T-helper 17 cell (primary cell): ENCODE data around the gene ARHGAP27. TPM values are rescaled to one million over a fixed set of nuclear protein-coding genes. Genes with fewer than 3 reads are reported as not detected.
A peak's percentile ranks its signal among the peaks of the same experiment; 100 is the strongest.

Experiments
- ATAC-seq: fragments of 150-1000 bp; cut with Tn5 transposase; 2 replicates; pipeline ENCODE4 v1.10.0; 2021; ENCODE audit warnings: mild to moderate bottlenecking, moderate library complexity
- DNase-seq, 3 donors: peaks; one replicate each; pipeline versions ENCODE4 v3.0.0 to v3.0.0-alpha.2; 2020 to 2021
- H3K9me3 ChIP-seq: one replicate; pipeline ENCODE4 v1.7.0; 2013; ENCODE audit warnings: low read length, mild to moderate bottlenecking; ENCODE audit not compliant: control insufficient read depth, poor library complexity, severe bottlenecking
- H3K27ac Mint-ChIP-seq: one replicate; pipeline ENCODE4 v1.8.0; 2022; ENCODE audit warnings: mild to moderate bottlenecking, moderate library complexity, mixed read lengths
- H3K27me3 Mint-ChIP-seq: one replicate; pipeline ENCODE4 v1.8.0; 2022; ENCODE audit warnings: mixed read lengths
- H3K36me3 Mint-ChIP-seq: one replicate; pipeline ENCODE4 v1.8.0; 2022; ENCODE audit warnings: low read depth, mixed read lengths
- H3K4me1 Mint-ChIP-seq: one replicate; pipeline ENCODE4 v1.8.0; 2022; ENCODE audit warnings: mild to moderate bottlenecking, mixed read lengths
- H3K4me3 Mint-ChIP-seq: one replicate; pipeline ENCODE4 v1.8.0; 2022; ENCODE audit warnings: mild to moderate bottlenecking, moderate library complexity, mixed read lengths
- total RNA-seq, 4 donors: library from RNA in 2 of 4; stranded (reverse) in 2 of 4; gene quantifications; one replicate each; pipeline ENCODE4 v1.2.3 and lab custom pipeline; 2022 to 2026

Gene ARHGAP27
- total RNA-seq, 2 donors from 2014 or later, result 42.0 to 55.4 TPM

- Mint-ChIP-seq H3K4me1 (peaks cover 4% of the 10 kb centered on the region), H3K4me3 (no peak overlapping the region), H3K36me3 (peaks cover 9% of the 10 kb centered on the region), H3K27ac (peak overlapping the region; percentile 57), H3K27me3 (no peaks in the 10 kb centered on the region)
- no peak for ATAC-seq
- no peak for DNase-seq
- no peaks in the 10 kb centered on the region for H3K9me3 ChIP-seq
Observed at GRCh38 chr17:45398800-45399199, 33.9 kb downstream of the ARHGAP27 start.

GRCh38 chr17:45397796-45398195 lies 34.9 kb downstream of the ARHGAP27 start:
- H3K4me1 Mint-ChIP-seq, result peaks cover 9% of the 10 kb centered on the region
- H3K9me3 ChIP-seq, result no peaks in the 10 kb centered on the region
- no peak overlapping the region for H3K27ac Mint-ChIP-seq
- ATAC-seq, result no peak
- H3K4me3 Mint-ChIP-seq, result no peak overlapping the region
- H3K27me3 Mint-ChIP-seq, result no peaks in the 10 kb centered on the region
- H3K36me3 Mint-ChIP-seq, result peaks cover 9% of the 10 kb centered on the region
- no peak for DNase-seq

GRCh38 chr17:45396496-45397205 lies 36.0 kb downstream of the ARHGAP27 start:
- peaks cover 7% of the 10 kb centered on the region for H3K4me1 Mint-ChIP-seq
- no peak for DNase-seq

GRCh38 chr17:45395569-45396415 lies 36.9 kb downstream of the ARHGAP27 start:
- no peak overlapping the region for H3K27ac Mint-ChIP-seq
- H3K36me3 Mint-ChIP-seq, result peaks cover 5% of the 10 kb centered on the region
- H3K4me1 Mint-ChIP-seq, result peaks cover 11% of the 10 kb centered on the region
- no peak for DNase-seq
- no peaks in the 10 kb centered on the region for H3K9me3 ChIP-seq
- ATAC-seq, result no peak
- H3K4me3 Mint-ChIP-seq, result no peak overlapping the region
- H3K27me3 Mint-ChIP-seq, result no peaks in the 10 kb centered on the region

More at GRCh38 chr17:45396496-45397205, 36.0 kb downstream of the ARHGAP27 start:
- no peak overlapping the region for H3K4me3 Mint-ChIP-seq
- no peak for ATAC-seq
- no peaks in the 10 kb centered on the region for H3K27me3 Mint-ChIP-seq
- peaks cover 7% of the 10 kb centered on the region for H3K36me3 Mint-ChIP-seq
- H3K9me3 ChIP-seq, result no peaks in the 10 kb centered on the region
- H3K27ac Mint-ChIP-seq, result no peak overlapping the region

GRCh38 chr17:45394913-45395568 lies 37.6 kb downstream of the ARHGAP27 start:
- peak; percentile 51 for ATAC-seq

GRCh38 chr17:45394564-45394912 lies 38.1 kb downstream of the ARHGAP27 start:
- no peak for ATAC-seq
- H3K4me3 Mint-ChIP-seq, result no peak overlapping the region
- no peak overlapping the region for H3K27ac Mint-ChIP-seq
- no peaks in the 10 kb centered on the region for H3K9me3 ChIP-seq
- no peak for DNase-seq
- peaks cover 3% of the 10 kb centered on the region for H3K27me3 Mint-ChIP-seq
- H3K4me1 Mint-ChIP-seq, result peaks cover 11% of the 10 kb centered on the region
- H3K36me3 Mint-ChIP-seq, result peaks cover 5% of the 10 kb centered on the region

More at GRCh38 chr17:45394913-45395568, 37.6 kb downstream of the ARHGAP27 start:
- no peak for DNase-seq
- no peaks in the 10 kb centered on the region for H3K9me3 ChIP-seq
- Mint-ChIP-seq H3K4me3 (no peak overlapping the region), H3K27ac (no peak overlapping the region), H3K27me3 (no peaks in the 10 kb centered on the region), H3K36me3 (peaks cover 5% of the 10 kb centered on the region), H3K4me1 (peaks cover 11% of the 10 kb centered on the region)

- no peaks in the 10 kb centered on the region for H3K9me3 ChIP-seq
- Mint-ChIP-seq H3K4me1 (peaks cover 11% of the 10 kb centered on the region), H3K27ac (no peak overlapping the region), H3K27me3 (peaks cover 7% of the 10 kb centered on the region), H3K4me3 (no peak overlapping the region), H3K36me3 (peaks cover 5% of the 10 kb centered on the region)
- no peak for ATAC-seq
- DNase-seq, result no peak
Observed at GRCh38 chr17:45394091-45394490, 38.6 kb downstream of the ARHGAP27 start.

GRCh38 chr17:45393411-45393810 lies 39.3 kb downstream of the ARHGAP27 start:
- H3K9me3 ChIP-seq, result no peaks in the 10 kb centered on the region
- Mint-ChIP-seq H3K27me3 (peaks cover 13% of the 10 kb centered on the region), H3K27ac (peak overlapping the region; percentile 68), H3K36me3 (peaks cover 5% of the 10 kb centered on the region), H3K4me3 (no peak overlapping the region), H3K4me1 (peaks cover 14% of the 10 kb centered on the region)
- DNase-seq (no peak), ATAC-seq (no peak)

- no peaks in the 10 kb centered on the region for H3K9me3 ChIP-seq
- no peak for DNase-seq
- no peak for ATAC-seq
- Mint-ChIP-seq H3K36me3 (peaks cover 2% of the 10 kb centered on the region), H3K4me1 (peaks cover 14% of the 10 kb centered on the region), H3K27me3 (peaks cover 24% of the 10 kb centered on the region), H3K4me3 (no peak overlapping the region), H3K27ac (peak overlapping the region; percentile 43)
Observed at GRCh38 chr17:45391918-45392317, 40.8 kb downstream of the ARHGAP27 start.

GRCh38 chr17:45391291-45391690 lies 41.4 kb downstream of the ARHGAP27 start:
- DNase-seq (no peak), ATAC-seq (no peak)
- Mint-ChIP-seq H3K27me3 (peaks cover 24% of the 10 kb centered on the region), H3K27ac (peak overlapping the region; percentile 43), H3K4me1 (peaks cover 14% of the 10 kb centered on the region), H3K4me3 (no peak overlapping the region), H3K36me3 (no peaks in the 10 kb centered on the region)
- no peaks in the 10 kb centered on the region for H3K9me3 ChIP-seq

- ATAC-seq (no peak), DNase-seq (no peak)
- Mint-ChIP-seq H3K4me1 (peaks cover 20% of the 10 kb centered on the region), H3K4me3 (no peak overlapping the region), H3K27ac (no peak overlapping the region), H3K36me3 (no peaks in the 10 kb centered on the region), H3K27me3 (peaks cover 27% of the 10 kb centered on the region)
- H3K9me3 ChIP-seq, result no peaks in the 10 kb centered on the region
Observed at GRCh38 chr17:45389354-45389753, 43.3 kb downstream of the ARHGAP27 start.

- DNase-seq (no peak), ATAC-seq (no peak)
- H3K36me3 Mint-ChIP-seq, result no peaks in the 10 kb centered on the region
- H3K27me3 Mint-ChIP-seq, result peaks cover 33% of the 10 kb centered on the region
- H3K4me1 Mint-ChIP-seq, result peaks cover 23% of the 10 kb centered on the region
- no peak overlapping the region for H3K27ac Mint-ChIP-seq
- H3K9me3 ChIP-seq, result no peaks in the 10 kb centered on the region
- H3K4me3 Mint-ChIP-seq, result no peak overlapping the region
Observed at GRCh38 chr17:45388604-45389325, 43.9 kb downstream of the ARHGAP27 start.

GRCh38 chr17:45387739-45388138 lies 44.9 kb downstream of the ARHGAP27 start:
- Mint-ChIP-seq H3K27ac (no peak overlapping the region), H3K36me3 (peaks cover 3% of the 10 kb centered on the region), H3K4me1 (peaks cover 21% of the 10 kb centered on the region), H3K4me3 (no peak overlapping the region), H3K27me3 (peaks cover 34% of the 10 kb centered on the region)
- H3K9me3 ChIP-seq, result no peaks in the 10 kb centered on the region
- DNase-seq (no peak), ATAC-seq (no peak)
